Breast epithelium (tissue), 3 donors: ENCODE measurements around the gene LDB3.

Experiments used
- POLR2A ChIP-seq: fragments of 450-650 bp; IDR thresholded peaks from one replicate; pipeline ENCODE4 v1.6.1; 2016; ENCODE audit warnings: antibody characterized with exemption, mild to moderate bottlenecking, moderate library complexity
- TF ChIP-seq, protein P1 (sequence below), 3 donors: fragments of 450-650 bp; IDR thresholded peaks; one replicate each; pipeline ENCODE4 v1.5.1; 2016 to 2017; ENCODE audit warnings: antibody characterized with exemption in 3 of 3, mild to moderate bottlenecking in 3 of 3, moderate library complexity in 3 of 3

DNA sequence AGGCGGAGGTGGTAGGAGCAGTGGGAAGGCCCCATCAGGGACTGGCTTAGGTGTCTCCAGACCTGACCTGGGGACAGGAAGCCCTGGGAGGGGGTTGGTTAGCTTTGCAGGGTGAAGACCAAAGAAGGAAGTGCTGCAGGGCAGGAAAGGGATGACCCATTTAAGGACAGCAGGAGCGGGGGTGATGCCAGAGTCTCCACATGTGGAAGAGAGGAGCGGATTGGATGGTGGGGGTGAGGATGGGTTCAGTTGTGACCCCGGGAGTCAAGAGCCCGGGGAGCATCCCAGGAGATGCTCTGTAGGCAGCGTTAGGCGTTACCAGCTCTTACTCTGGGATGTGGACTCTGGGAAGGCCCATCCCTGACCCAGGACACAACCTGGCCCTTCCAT is 3.1 kb upstream of the LDB3 start:
- no peak for TF ChIP-seq POLR2A
- TF ChIP-seq, protein P1, sequence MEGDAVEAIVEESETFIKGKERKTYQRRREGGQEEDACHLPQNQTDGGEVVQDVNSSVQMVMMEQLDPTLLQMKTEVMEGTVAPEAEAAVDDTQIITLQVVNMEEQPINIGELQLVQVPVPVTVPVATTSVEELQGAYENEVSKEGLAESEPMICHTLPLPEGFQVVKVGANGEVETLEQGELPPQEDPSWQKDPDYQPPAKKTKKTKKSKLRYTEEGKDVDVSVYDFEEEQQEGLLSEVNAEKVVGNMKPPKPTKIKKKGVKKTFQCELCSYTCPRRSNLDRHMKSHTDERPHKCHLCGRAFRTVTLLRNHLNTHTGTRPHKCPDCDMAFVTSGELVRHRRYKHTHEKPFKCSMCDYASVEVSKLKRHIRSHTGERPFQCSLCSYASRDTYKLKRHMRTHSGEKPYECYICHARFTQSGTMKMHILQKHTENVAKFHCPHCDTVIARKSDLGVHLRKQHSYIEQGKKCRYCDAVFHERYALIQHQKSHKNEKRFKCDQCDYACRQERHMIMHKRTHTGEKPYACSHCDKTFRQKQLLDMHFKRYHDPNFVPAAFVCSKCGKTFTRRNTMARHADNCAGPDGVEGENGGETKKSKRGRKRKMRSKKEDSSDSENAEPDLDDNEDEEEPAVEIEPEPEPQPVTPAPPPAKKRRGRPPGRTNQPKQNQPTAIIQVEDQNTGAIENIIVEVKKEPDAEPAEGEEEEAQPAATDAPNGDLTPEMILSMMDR (IDR thresholded peaks at IDR 0.05), result no peak
